Measurements from ENCODE around the gene ZMYND11.

GRCh38 chr10:301536-301935 is 166.3 kb downstream of the ZMYND11 start:
- TF ChIP-seq, protein P1, sequence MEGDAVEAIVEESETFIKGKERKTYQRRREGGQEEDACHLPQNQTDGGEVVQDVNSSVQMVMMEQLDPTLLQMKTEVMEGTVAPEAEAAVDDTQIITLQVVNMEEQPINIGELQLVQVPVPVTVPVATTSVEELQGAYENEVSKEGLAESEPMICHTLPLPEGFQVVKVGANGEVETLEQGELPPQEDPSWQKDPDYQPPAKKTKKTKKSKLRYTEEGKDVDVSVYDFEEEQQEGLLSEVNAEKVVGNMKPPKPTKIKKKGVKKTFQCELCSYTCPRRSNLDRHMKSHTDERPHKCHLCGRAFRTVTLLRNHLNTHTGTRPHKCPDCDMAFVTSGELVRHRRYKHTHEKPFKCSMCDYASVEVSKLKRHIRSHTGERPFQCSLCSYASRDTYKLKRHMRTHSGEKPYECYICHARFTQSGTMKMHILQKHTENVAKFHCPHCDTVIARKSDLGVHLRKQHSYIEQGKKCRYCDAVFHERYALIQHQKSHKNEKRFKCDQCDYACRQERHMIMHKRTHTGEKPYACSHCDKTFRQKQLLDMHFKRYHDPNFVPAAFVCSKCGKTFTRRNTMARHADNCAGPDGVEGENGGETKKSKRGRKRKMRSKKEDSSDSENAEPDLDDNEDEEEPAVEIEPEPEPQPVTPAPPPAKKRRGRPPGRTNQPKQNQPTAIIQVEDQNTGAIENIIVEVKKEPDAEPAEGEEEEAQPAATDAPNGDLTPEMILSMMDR (IDR thresholded peaks at IDR 0.05), result no peak
- TF ChIP-seq POLR2A (IDR thresholded peaks at IDR 0.05), result no peak
